ENCODE results near the gene VWF.
"Not testable (repeated sequence)": the region's sequence is repeated elsewhere in the genome, so short reads cannot be mapped to it uniquely, and the experiment has no call there.

Gene VWF

DNA sequence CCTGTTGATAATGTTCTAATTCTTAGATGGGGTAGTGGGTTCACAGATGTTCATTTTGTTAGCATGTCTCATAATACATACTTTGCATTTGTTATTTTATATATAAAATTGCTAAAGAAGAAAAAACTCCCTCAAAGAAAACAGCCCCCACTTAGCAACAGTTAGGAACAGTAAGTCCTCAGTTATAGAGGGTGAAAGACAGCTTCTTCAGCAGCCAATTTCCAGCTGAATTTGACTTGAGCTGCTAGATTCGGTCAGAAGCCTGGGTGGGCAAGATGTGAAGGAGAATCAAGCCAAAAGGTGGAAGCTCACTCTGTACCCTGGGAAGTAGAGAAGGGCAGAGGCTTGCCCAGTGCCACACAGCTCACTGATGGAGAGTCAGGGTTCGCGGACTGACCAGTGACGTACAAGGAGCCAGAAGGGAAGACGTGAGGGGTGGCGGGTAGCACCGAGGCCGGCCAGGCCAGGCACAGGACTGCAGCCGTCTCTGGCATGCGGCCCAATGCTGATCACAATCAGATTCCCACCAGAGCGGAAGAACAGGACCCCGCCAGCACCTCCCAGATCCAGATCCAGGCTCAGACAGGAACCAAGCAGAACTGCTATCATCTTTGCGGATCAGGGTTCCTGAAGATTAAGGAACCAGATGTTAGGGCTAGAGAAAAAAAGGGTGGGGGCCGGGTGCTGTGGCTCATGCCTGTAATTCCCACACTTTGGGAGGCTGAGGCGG is 30.4 kb upstream of the VWF start:
- Histone ChIP-seq H3K27ac (replicated peaks) (no peak overlapping the region), H3K4me3 (replicated peaks; ENCODE audit: insufficient read depth, low read length) (no peak overlapping the region), H3K27me3 (ENCODE audit: insufficient read depth, poor library complexity, severe bottlenecking) (no peaks in the 10 kb centered on the region)
- TF ChIP-seq, protein P1, sequence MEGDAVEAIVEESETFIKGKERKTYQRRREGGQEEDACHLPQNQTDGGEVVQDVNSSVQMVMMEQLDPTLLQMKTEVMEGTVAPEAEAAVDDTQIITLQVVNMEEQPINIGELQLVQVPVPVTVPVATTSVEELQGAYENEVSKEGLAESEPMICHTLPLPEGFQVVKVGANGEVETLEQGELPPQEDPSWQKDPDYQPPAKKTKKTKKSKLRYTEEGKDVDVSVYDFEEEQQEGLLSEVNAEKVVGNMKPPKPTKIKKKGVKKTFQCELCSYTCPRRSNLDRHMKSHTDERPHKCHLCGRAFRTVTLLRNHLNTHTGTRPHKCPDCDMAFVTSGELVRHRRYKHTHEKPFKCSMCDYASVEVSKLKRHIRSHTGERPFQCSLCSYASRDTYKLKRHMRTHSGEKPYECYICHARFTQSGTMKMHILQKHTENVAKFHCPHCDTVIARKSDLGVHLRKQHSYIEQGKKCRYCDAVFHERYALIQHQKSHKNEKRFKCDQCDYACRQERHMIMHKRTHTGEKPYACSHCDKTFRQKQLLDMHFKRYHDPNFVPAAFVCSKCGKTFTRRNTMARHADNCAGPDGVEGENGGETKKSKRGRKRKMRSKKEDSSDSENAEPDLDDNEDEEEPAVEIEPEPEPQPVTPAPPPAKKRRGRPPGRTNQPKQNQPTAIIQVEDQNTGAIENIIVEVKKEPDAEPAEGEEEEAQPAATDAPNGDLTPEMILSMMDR (IDR thresholded peaks at IDR 0.05; ENCODE audit: insufficient read depth, low read length), result no peak
- no peak for TF ChIP-seq POLR2AphosphoS5 (IDR thresholded peaks at IDR 0.05; ENCODE audit: low read depth)
- no peak for TF ChIP-seq SPI1 (IDR thresholded peaks at IDR 0.05; ENCODE audit: borderline replicate concordance, low read depth)
- TF ChIP-seq GABPA (IDR thresholded peaks at IDR 0.05; ENCODE audit: low read depth), result no peak
- TF ChIP-seq, protein P2, sequence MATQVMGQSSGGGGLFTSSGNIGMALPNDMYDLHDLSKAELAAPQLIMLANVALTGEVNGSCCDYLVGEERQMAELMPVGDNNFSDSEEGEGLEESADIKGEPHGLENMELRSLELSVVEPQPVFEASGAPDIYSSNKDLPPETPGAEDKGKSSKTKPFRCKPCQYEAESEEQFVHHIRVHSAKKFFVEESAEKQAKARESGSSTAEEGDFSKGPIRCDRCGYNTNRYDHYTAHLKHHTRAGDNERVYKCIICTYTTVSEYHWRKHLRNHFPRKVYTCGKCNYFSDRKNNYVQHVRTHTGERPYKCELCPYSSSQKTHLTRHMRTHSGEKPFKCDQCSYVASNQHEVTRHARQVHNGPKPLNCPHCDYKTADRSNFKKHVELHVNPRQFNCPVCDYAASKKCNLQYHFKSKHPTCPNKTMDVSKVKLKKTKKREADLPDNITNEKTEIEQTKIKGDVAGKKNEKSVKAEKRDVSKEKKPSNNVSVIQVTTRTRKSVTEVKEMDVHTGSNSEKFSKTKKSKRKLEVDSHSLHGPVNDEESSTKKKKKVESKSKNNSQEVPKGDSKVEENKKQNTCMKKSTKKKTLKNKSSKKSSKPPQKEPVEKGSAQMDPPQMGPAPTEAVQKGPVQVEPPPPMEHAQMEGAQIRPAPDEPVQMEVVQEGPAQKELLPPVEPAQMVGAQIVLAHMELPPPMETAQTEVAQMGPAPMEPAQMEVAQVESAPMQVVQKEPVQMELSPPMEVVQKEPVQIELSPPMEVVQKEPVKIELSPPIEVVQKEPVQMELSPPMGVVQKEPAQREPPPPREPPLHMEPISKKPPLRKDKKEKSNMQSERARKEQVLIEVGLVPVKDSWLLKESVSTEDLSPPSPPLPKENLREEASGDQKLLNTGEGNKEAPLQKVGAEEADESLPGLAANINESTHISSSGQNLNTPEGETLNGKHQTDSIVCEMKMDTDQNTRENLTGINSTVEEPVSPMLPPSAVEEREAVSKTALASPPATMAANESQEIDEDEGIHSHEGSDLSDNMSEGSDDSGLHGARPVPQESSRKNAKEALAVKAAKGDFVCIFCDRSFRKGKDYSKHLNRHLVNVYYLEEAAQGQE (IDR thresholded peaks at IDR 0.05; ENCODE audit: insufficient replicate concordance, low read depth), result no peak
- DNase-seq (ENCODE audit: low read depth in 1 of 2, low spot score in 1 of 2), result no peak

DNA sequence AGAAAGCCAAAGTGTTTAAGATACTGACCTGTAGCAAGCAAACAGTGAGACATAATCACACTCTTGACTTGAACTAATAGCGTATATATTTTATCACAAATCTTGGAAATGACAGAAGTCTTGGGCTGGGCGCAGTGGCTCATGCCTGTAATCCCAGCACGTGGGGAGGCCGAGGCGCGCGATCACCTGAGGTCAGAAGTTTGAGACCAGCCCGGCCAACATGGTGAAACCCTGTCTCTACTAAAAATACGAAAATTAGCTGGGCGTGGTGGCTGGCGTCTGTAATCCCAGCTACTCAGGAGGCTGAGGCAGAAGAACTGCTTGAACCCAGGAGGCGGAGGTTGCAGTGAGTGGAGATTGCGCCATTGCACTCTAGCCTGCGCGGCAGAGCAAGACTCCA is 24.3 kb upstream of the VWF start:
- not testable (repeated sequence) for H3K4me3 ChIP-seq (replicated peaks; ENCODE audit: insufficient read depth, low read length); DNase-seq (ENCODE audit: low read depth in 1 of 2, low spot score in 1 of 2)

DNA sequence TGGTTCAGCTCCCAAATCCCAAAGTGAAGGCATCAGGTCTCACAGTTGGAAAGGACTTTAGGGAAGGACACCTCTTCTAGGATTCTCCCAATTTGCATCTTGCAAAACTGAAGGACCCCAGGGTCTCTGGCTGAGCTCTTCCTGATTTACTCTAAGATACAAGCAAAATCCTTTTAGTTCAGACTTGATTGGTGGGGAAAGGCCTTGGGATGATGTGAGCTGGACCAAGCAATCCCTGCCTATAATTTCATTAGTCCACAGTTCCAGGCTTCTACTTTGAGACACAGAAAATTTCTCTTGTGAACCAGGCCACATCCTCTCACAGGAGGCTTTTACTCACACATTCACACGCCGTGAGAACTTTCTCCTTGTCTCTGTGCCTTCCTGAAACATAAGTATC is 23.6 kb upstream of the VWF start:
- H3K27ac ChIP-seq (replicated peaks), result no peak overlapping the region
- no peak for TF ChIP-seq GABPA (IDR thresholded peaks at IDR 0.05; ENCODE audit: low read depth)
- TF ChIP-seq, protein P2 (IDR thresholded peaks at IDR 0.05; ENCODE audit: insufficient replicate concordance, low read depth), result no peak
- no peak for TF ChIP-seq POLR2AphosphoS5 (IDR thresholded peaks at IDR 0.05; ENCODE audit: low read depth)
- TF ChIP-seq, protein P1 (IDR thresholded peaks at IDR 0.05; ENCODE audit: insufficient read depth, low read length), result no peak
- no peak for TF ChIP-seq SPI1 (IDR thresholded peaks at IDR 0.05; ENCODE audit: borderline replicate concordance, low read depth)

More for the DNA sequence above, 24.3 kb upstream of the VWF start:
- H3K27me3 ChIP-seq (ENCODE audit: insufficient read depth, poor library complexity, severe bottlenecking); H3K27ac ChIP-seq (replicated peaks): not testable (repeated sequence)

DNA sequence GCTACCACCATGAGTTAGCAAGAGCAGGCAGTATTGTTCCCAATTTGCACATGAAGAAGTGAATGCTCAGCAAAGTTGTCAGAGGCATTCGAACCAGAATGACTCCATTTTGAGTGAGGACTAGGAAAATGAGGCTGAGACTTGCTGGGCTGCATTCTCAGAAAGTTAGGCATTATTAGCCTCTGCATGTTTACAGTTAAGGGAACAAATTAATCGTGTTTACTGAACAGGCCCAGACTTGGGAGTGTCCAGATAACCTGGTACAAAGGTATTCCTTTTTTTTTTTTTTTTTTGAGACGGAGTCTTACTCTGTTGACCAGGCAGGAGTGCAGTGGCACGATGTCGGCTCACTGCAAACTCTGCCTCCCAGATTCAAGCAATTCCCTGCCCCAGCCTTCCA is 22.5 kb upstream of the VWF start:
- H3K4me3 ChIP-seq (replicated peaks; ENCODE audit: insufficient read depth, low read length), result no peak overlapping the region
- TF ChIP-seq GABPA (IDR thresholded peaks at IDR 0.05; ENCODE audit: low read depth) (no peak), SPI1 (IDR thresholded peaks at IDR 0.05; ENCODE audit: borderline replicate concordance, low read depth) (no peak), POLR2AphosphoS5 (IDR thresholded peaks at IDR 0.05; ENCODE audit: low read depth) (no peak)
- TF ChIP-seq, protein P1 (IDR thresholded peaks at IDR 0.05; ENCODE audit: insufficient read depth, low read length), result no peak
- TF ChIP-seq, protein P2 (IDR thresholded peaks at IDR 0.05; ENCODE audit: insufficient replicate concordance, low read depth), result no peak
- H3K27ac ChIP-seq (replicated peaks), result no peak overlapping the region
- no peaks in the 10 kb centered on the region for H3K27me3 ChIP-seq (ENCODE audit: insufficient read depth, poor library complexity, severe bottlenecking)
- no peak for DNase-seq (ENCODE audit: low read depth in 1 of 2, low spot score in 1 of 2)

More for the DNA sequence above, 23.6 kb upstream of the VWF start:
- DNase-seq (ENCODE audit: low read depth in 1 of 2, low spot score in 1 of 2), result no peak
- H3K4me3 ChIP-seq (replicated peaks; ENCODE audit: insufficient read depth, low read length), result no peak overlapping the region
- no peaks in the 10 kb centered on the region for H3K27me3 ChIP-seq (ENCODE audit: insufficient read depth, poor library complexity, severe bottlenecking)
